ENCODE measurements around the gene CCDC201. TPM values are rescaled to one million over a fixed set of nuclear protein-coding genes. Genes with fewer than 3 reads are reported as not detected.
"Not testable (repeated sequence)": the region's sequence is repeated elsewhere in the genome, so short reads cannot be mapped to it uniquely, and the experiment has no call there.

Gene CCDC201
- total RNA-seq, 1 donor from 2014 or later, result not detected

DNA sequence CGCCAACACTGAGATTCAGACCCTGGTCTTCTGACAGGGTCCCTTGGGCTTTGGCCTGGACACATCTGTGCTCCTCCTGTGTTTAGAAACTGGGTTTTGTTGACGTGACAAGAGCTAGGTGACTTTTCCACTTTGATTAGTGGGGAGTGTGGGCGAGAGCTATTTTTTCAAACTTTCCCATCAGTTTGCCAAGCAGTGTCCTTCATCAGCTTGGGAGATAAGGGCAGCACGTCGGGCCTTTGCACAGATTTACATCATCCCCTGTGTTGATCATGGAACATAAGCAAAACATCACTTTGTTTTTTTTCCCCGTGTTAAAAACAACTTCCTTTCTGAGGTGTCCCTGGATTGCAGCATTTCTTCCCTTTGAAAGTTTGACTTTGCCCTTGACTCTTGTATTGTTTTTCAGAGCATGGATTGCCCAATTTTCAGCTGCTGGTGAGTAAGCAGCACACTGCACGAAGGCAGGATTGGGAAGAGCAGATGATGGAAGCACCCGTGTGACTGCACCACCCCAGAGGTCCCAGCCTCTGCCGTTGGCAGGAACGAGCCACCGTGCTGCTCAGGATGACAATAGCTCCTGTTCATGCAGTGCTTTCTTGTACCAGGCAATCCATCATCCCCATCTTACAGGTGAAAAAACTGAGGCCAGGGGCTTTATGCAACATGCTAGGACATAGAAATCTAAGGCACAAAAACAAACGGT is 9.0 kb upstream of the CCDC201 start:
- intact Hi-C loops (cut with DNase I), result no loop called here
- ATAC-seq, result no peak

DNA sequence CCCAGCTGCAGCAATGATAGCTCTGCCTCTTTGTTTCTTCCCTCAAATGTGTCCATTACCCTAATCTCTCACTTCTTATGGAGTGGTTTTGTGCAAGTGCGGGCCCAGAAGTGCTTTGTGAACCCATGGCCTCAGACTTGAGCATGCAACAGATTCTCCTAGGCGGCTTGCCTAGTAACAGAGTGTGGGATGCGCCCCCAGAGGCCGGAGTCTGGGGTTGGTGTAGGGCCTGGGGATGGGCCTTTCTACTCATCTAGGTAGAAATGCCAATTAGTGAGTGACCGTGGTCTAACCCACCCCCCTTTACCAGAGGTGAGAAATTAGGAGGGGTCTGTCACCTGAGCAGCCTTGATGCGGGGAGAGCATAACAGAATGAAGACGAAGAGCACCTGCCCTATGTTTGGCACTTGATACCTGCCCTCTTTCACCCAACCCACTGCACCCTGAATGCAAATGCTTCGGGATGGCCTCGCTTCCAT is 8.4 kb upstream of the CCDC201 start:
- no peak for DNase-seq (ENCODE audit: missing footprints)
- intact Hi-C loops (cut with DNase I), result no loop called here
- ATAC-seq, result no peak

More for the DNA sequence above, 9.0 kb upstream of the CCDC201 start:
- no peak for DNase-seq (ENCODE audit: missing footprints)

DNA sequence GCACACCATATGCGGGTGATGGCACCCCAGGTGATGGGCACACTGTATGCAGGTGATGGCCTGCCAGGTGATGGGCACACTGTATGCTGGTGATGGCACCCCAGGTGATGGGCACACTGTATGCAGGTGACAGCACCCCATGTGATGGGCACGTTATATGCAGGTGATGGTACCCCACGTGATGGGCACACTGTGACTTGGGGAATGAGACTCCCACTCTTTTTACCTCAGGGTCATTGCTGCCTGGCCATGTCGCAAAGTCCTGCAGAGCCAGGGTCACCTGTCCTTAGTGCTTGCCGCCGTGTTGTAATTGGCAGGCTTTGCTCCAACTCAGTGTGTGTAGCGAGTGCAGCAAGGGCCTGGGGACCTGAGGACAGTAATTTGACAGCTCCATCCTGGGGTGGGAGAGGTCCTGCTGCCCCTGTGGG is 7.6 kb upstream of the CCDC201 start:
- intact Hi-C loops (cut with DNase I), result no loop called here
- ATAC-seq, result no peak
- DNase-seq (ENCODE audit: missing footprints), result peak; percentile 68

DNA sequence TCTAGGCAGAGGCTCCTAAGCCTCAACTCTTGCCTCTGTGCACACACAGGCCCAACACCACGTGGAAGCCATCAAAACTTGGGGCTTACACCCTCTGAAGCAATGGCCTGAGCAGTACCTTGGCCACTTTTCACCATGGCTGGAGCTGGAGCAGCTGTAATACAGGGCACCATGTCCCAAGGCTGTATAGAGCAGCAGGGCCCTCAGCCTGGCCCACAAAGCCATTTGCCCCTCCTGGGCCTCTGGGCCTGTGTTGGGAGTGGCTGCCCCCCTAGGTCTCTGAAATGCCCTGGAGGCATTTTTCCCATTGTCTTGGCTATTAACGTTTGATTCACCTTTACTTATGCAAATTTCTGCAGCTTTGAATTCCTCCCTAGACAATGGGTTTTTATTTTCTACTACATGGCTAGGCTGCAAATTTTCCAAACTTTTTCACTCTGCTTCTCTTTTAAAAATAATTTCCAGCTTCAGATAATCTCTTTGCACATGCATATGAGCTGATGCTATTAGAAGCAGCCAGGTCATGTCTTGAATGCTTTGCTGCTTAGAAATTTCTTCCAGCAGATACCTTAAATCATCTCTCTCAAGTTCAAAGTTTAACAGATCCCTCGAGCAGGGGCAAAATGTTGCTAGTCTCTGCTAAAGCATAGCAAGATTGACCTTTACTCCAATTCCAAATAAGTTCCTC is 5.7 kb upstream of the CCDC201 start:
- ATAC-seq (no peak), DNase-seq (ENCODE audit: missing footprints) (no peak)
- intact Hi-C loops (cut with DNase I), result no loop called here

DNA sequence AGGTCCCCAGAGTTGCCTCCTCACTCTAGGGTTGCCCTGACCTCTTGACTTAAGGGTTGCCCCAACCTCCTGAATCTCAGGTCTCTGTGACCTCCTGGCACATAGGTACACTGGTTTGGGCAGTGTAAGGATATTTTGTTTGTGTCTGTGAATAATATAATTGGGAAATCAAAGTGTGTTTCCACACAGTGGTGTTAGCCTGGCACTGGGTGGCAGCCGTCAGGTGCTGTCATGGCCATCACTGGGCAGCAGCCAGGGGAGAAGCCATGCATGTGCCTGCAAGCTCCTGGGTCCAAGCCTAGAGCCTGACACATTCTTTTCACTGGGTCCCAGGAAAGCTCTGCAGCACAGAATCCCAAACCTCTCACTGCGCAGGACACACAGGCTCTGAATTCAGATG is 3.6 kb upstream of the CCDC201 start:
- intact Hi-C loops (cut with DNase I), result no loop called here
- ATAC-seq (no peak), DNase-seq (ENCODE audit: missing footprints) (no peak)

DNA sequence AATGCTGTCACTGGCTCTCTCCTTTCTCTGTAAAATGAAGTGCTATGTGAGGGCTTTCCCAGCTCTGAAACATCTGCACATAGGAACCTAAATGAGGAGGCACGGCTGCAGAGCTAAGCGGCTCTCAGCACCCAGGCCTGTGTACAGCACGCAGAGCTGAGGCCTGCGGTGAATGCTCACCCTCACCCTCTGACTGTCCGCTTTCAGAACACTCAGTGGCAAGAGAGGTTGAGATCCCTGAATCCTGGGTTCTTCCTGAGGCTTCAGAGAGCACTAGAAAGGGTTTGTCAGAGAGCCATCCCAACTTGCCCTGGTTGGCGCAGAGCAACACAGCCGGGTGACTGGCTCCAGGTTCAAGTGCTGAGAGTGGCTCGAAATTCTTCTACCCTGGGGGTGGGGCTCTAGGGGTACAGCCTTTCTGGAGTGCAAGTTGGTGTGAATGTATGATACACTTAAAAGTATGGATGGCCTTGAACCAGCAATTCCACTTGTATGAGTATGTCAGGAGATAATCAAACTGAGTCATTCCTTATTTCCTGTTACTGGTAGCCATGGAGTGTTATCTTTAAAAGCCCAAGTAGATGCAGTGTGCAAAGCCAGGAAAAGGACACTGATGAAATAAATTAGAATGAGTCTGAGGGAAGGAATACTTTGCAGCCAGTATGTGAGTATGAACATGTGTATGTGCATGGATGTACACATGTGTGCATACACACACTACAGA is 1.7 kb upstream of the CCDC201 start:
- intact Hi-C loops (cut with DNase I), result no loop called here
- ATAC-seq (no peak), DNase-seq (ENCODE audit: missing footprints) (no peak)

DNA sequence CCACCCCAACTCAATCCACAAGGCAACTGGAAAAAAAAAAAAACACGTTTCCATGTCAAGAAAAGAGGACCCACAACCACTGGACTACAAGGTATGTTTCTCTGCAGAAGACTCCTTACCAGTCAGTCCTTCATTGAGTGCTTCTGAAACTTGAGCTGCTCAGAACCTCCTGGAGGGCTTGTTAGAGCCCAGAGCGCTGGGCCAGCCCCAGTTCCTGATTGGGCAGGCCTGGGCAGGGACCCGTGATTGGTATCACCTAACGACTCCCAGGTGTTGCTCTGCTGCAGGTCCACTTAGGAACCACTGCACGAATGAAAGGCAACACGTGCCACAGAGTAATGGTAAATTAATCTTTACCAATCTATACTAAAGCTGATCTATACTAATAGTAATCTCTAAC is 473 bp upstream of the CCDC201 start:
- DNase-seq (ENCODE audit: missing footprints) (no peak), ATAC-seq (no peak)
- intact Hi-C loops (cut with DNase I), result no loop called here

DNA sequence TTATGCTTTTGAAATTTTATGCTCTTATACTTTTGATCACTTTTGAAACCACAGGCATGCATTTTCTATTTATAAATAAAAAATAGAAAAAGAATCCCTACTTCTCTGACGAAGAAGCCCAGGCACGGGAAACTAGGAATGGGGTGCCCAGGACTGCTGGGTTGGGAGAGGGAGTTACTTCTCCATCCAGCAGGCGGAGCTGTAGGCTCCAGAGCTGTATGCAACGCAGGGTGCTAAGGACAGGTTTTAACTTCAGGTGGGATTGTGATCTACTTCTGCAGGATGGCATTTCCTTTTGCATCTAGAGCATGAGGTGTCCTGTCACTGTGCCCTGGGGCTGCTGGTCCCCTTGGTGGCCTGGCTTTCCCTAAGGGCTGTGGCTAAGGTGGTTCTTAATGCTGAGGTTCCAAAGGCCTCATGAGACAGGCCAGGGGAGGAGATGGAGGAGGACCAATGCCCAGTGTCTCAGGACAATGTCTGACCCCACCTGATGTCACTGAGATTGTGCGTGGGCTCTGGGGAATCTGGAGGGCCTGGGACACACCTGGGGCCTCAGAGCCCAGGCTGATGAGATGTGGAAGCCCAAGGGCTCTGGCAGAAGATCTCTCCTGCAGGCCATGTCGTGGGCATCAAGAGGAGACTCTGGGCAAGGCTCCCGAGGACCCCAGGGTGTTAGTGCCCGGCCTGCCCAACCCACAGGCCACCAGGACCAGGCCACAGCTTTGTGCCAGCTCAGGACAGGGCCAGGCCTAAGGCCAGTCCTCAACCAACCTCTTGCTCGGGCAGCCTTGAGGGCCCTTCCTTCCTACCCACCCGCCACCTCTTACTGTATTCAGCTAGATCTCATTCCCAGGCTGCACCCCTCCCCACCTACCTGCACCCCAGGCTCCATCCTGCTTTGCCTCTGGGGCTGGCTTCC is 507 bp downstream of the CCDC201 start:
- DNase-seq (ENCODE audit: missing footprints) (peak; percentile 55), ATAC-seq (no peak)
- intact Hi-C loops (cut with DNase I), result no loop called here

DNA sequence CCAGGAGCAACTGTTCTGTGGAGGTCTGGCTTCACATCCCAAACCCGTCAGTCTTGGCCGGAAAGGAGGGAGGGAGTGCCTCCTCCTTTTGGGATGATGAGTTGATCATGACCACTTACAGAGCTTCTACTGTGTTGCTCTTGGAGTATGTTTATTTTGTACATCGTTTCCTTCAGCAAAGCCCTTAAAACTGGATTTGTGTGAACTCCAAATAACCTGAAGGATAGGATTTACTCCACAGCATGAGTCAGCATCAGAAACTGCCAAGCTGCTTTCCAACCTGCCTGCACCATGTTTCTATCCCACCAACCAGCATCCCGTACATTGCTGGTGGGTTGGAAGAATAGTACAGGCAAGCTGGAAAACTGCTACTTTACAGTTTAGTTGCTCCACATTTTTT is 3.5 kb downstream of the CCDC201 start:
- intact Hi-C loops (cut with DNase I), result no loop called here
- no peak for ATAC-seq
- no peak for DNase-seq (ENCODE audit: missing footprints)

DNA sequence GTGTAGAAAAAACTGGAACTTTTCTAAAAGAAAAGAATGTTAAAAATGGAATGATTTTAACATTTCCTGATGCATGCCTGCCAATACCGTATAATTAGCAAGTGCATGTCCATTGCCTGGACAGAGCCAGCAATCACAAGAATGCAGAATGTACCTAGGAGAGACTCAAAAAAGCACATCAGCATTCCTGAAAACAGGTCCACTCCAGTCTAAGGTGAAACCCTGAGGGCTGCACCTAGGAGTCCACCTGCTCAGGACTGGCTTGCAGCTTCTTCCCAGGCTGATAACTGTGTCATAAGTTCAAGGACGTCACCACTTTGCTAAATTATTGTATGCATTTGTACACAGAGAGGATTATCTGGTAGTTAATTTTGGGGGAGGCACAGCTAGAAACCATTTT is 5.4 kb downstream of the CCDC201 start:
- intact Hi-C loops (cut with DNase I), result no loop called here
- DNase-seq (ENCODE audit: missing footprints) (no peak), ATAC-seq (no peak)

DNA sequence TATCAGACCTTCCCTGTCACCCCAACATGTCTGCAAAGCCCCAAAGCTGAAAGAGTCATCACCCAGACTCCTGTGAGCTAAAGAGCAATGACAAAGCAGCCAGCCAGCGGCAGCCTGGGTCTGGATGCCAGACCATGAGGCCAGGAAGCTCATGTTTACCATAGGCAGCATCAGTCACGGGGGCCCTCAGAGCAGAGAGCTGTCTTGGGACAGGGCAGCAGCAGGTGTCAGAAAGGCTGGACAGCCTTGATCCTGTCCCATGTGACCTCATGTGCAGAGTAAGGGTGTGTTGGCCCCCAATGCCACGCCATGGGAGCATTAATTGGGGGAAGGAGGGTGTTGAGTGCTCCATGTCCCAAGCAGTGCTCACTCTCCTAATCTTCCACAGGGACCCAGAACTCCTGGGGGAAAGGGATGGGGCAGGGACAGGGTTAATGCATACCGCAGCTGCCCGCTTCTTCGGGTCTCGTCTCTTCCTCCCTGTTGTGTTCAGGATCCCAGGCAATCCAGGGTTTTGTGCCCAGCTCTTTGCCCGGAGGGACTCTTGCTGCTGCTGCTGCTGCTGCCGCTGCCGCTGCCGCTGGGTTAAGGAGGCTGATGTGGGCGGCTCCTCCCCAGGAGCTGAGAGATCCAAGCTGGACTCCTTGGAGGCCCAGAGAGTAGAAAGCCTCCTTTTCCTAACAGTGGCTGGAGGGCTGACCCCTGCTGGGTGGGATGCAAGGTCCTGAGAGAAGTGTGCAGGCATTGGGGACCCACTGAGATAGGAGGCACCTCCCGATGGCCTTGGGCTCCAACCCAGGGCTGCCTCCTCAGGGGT is 7.1 kb downstream of the CCDC201 start:
- no peak for ATAC-seq
- intact Hi-C loops (cut with DNase I), result no loop called here
- no peak for DNase-seq (ENCODE audit: missing footprints)

DNA sequence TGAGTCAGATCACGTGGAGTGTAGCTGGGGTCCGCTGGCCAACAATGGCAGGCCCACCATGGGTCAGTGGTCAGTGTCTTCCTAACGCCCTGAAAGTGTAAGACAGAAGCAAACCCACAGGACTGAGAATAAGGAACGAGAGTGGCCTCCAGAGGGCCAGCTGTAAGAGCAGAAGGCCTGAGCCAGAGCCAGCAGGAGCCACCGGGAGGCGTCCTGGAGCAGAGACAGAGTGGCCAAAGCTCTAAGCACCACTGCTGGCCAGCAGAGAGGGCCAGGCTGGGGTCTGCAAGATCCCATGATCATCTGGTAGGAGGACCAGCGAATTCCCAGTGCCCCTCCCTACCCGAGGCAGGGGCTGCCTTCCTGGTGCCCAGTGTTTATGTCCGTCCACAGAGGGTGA is 9.2 kb downstream of the CCDC201 start:
- no peak for DNase-seq (ENCODE audit: missing footprints)
- intact Hi-C loops (cut with DNase I), result no loop called here

DNA sequence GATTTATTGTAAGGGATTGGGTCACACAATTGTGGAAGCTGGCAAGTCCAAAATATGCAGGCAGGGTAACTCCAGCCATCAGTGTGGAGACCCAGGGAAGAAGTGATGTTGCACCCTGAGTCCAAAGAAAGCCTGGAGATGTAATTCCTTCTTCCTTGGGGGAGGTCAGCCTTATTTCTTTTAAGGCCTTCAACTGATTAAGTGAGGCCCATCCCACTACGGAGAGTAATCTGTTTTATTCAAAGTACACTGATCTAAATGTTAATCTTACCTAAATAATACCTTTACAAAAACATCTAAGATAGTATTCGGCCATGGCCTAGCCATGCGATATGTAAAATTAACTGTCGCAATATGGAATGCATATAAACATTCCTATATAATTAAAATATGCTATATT is 16.0 kb downstream of the CCDC201 start:
- ATAC-seq; intact Hi-C loops (cut with DNase I); DNase-seq (ENCODE audit: missing footprints): not testable (repeated sequence)

More for the DNA sequence above, 9.2 kb downstream of the CCDC201 start:
- no peak for ATAC-seq

DNA sequence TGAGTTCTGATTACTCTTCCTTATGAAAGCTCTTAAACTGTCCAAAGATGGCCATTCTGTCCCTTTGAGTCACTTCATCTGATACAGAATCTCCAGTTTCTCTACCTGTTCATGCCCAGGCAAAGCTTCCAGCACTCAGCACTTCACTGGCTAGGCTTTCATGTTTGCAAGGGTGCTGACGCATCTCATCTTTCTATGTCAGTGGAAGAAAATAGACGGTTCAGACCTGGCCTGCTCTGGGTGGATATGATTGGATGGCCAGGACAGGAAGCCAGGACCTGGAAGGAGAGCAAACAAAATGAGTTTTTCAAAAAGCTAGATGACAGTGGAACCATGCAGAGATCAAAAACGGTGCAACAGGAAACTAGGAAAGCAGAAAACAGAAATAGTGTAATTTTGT is 17.2 kb downstream of the CCDC201 start:
- not testable (repeated sequence) for ATAC-seq; DNase-seq (ENCODE audit: missing footprints)
- intact Hi-C loops (cut with DNase I), result loop anchor here (2.0 kb wide), 1 partner anchor 701 kb away; no protein-coding TSS in a partner anchor

DNA sequence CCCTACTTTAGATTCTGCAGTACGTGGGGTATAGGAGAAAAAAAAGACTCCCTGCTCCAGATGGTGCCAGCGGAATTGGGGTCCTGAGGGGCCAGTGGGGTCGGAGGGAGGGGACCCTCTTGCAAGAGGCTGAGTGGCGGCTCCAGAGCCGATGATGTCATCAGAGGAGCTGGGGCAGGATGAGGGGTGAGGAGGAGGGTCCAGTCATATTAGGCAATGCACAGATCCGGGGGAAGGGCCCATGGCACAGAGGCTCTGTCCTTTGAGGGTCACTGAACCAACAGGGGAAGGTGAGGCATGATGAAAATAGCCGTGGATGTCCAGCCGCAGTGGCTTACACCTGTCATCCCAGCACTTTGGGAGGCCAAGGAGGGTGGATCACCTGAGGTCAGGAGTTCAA is 19.4 kb downstream of the CCDC201 start:
- intact Hi-C loops (cut with DNase I); DNase-seq (ENCODE audit: missing footprints); ATAC-seq: not testable (repeated sequence)

DNA sequence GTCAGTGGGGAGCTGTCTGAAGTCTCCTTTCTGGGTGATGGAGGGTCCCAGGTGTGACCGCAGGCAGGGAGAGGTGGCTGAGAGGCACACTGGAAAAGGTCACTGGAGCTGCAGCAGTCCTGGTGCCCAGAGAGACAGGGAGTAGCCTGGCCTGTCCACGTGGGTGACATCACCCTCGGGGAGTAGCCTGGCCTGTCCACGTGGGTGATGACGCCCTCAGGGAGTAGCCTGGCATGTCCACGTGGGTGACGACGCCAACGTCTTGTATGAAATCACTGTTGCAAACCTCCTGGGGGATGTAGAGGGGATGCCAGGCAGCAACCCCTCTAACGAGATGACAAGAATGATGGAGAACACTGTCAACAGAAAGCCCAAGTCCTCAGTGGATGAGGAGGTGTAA is 19.9 kb downstream of the CCDC201 start:
- ATAC-seq; DNase-seq (ENCODE audit: missing footprints); intact Hi-C loops (cut with DNase I): not testable (repeated sequence)

DNA sequence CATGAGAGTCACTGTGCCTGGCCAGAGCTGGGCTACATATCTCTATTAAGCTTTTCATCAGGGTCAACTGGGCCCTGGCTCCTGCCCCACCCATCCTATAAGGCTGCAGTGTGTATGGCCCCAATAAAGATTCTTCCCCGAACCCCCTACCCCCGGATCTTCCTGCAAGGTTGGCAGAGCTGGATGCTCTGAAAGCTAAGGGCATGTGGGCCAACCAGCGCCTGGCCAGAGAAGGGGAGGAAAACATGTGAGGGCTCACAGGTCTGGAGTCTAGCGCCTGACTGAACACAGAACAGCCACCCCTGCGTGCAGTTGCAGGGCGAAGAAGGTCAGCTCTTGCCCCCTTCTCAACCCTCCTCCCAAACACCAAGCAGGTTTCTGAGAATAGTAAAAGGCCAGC is 24.1 kb downstream of the CCDC201 start:
- intact Hi-C loops (cut with DNase I); ATAC-seq; DNase-seq (ENCODE audit: missing footprints): not testable (repeated sequence)

DNA sequence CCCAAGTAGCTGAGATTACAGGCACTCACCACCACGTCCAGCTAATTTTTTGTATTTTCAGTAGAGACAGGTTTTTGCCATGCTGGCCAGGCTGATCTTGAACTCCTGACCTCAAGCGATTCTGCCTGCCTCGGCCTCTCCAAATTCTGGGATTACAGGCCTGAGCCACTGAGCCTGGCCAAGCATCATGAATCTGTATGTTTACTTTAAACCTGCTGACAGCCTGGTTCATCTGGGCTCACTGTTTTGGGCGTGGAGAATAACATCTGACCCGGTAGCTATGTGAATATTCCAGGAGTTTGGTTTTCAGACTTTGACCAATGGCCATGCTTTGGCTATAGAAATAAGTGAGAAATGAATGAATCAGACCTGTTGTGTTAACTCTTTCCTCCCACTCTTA is 26.3 kb downstream of the CCDC201 start:
- ATAC-seq; intact Hi-C loops (cut with DNase I): not testable (repeated sequence)

More for the DNA sequence above, 26.3 kb downstream of the CCDC201 start:
- DNase-seq (ENCODE audit: missing footprints), result not testable (repeated sequence)
